BJ (cell line): ENCODE results near the gene ATAD1. TPM values are rescaled to one million over a fixed set of nuclear protein-coding genes. Genes with fewer than 3 reads are reported as not detected.
A peak's percentile ranks its signal among the peaks of the same experiment; 100 is the strongest.
"Not testable (repeated sequence)": the region's sequence is repeated elsewhere in the genome, so short reads cannot be mapped to it uniquely, and the experiment has no call there.

Experiments used
- CTCF ChIA-PET: fragments of 350-600 bp; formaldehyde crosslinking; extraction: SDS; loops from one replicate; lab custom pipeline; 2021; ENCODE audit warnings: antibody characterized with exemption, inconsistent platforms; lab: Yijun Ruan, JAX
- POLR2A ChIA-PET: fragments of 300-600 bp; sonication (Branson Sonifier 250); formaldehyde crosslinking; extraction: SDS; loops from one replicate; lab custom pipeline; 2021; ENCODE audit warnings: antibody characterized with exemption; lab: Charles Lee
- DNase-seq: peaks from one replicate; pipeline ENCODE4 v3.0.0-alpha.2; 2011; ENCODE audit warnings: low read depth
- H3K27me3 ChIP-seq: 2 replicates; pipeline ENCODE4 v1.6.0; 2011; ENCODE audit warnings: low read length; ENCODE audit not compliant: control insufficient read depth, insufficient read depth
- H3K36me3 ChIP-seq: 2 replicates; pipeline ENCODE4 v1.5.1; 2011; ENCODE audit warnings: low read length; ENCODE audit not compliant: control insufficient read depth, insufficient read depth
- H3K4me3 ChIP-seq: 2 replicates; pipeline ENCODE4 v1.5.1; 2011; ENCODE audit warnings: low read depth, mild to moderate bottlenecking, control low read depth, low read length
- polyA plus RNA-seq: library from polyadenylated mRNA; depleted of rRNA; stranded (reverse); fragments of >200 nt; gene quantifications from 2 replicates; pipeline ENCODE4 v1.2.3, GENCODE V29; 2011
- TF ChIP-seq, protein P1 (sequence below): IDR thresholded peaks from 2 replicates; pipeline ENCODE4 v1.5.1; 2011; ENCODE audit warnings: low read depth, mild to moderate bottlenecking, control low read depth, inconsistent platforms, low read length, moderate library complexity; ENCODE audit not compliant: insufficient read depth

The ATAD1 gene
- polyA plus RNA-seq, 1 experiment: 13.7 TPM

DNA sequence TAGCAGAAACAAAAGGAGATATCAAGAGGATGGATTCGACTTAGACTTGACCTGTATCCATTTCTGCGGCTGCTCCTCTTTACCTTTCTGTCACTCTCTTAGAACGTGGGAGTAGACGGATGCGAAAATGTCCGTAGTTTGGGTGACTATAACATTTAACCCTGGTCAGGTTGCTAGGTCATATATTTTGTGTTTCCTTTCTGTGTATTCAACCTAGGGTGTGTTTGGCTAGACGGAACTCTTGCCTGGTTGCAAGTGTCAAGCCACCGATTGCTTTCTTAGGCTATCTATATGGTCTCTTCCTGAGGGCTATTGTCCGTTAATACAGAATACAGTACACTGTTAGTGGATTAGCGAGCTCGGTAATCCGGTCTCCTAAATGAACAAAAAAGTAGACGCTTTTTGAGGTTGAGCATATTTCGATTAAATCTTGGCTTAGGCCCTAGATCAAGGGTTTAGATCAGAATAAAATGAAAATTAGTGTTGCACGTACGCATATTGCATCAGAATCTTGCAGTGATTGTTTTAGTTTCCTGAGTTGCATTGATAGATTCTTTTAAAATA is 46.6 kb upstream of the ATAD1 start:
- H3K27me3 ChIP-seq: no peaks in the 10 kb centered on the region
- POLR2A ChIA-PET: interaction anchor here (1.0 kb wide), 1 partner anchor 288 kb away, joined by 4 read pairs; no protein-coding TSS in a partner anchor
- DNase-seq: no peak
- CTCF ChIA-PET: interaction anchor here (0.8 to 6.3 kb wide), 2 partner anchors 321 to 524 kb away, joined by 3 to 45 read pairs; no protein-coding TSS in a partner anchor
- H3K4me3 ChIP-seq: peak overlapping the region; percentile 84
- TF ChIP-seq, protein P1, sequence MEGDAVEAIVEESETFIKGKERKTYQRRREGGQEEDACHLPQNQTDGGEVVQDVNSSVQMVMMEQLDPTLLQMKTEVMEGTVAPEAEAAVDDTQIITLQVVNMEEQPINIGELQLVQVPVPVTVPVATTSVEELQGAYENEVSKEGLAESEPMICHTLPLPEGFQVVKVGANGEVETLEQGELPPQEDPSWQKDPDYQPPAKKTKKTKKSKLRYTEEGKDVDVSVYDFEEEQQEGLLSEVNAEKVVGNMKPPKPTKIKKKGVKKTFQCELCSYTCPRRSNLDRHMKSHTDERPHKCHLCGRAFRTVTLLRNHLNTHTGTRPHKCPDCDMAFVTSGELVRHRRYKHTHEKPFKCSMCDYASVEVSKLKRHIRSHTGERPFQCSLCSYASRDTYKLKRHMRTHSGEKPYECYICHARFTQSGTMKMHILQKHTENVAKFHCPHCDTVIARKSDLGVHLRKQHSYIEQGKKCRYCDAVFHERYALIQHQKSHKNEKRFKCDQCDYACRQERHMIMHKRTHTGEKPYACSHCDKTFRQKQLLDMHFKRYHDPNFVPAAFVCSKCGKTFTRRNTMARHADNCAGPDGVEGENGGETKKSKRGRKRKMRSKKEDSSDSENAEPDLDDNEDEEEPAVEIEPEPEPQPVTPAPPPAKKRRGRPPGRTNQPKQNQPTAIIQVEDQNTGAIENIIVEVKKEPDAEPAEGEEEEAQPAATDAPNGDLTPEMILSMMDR: no peak
- no peaks in the 10 kb centered on the region for H3K36me3 ChIP-seq

DNA sequence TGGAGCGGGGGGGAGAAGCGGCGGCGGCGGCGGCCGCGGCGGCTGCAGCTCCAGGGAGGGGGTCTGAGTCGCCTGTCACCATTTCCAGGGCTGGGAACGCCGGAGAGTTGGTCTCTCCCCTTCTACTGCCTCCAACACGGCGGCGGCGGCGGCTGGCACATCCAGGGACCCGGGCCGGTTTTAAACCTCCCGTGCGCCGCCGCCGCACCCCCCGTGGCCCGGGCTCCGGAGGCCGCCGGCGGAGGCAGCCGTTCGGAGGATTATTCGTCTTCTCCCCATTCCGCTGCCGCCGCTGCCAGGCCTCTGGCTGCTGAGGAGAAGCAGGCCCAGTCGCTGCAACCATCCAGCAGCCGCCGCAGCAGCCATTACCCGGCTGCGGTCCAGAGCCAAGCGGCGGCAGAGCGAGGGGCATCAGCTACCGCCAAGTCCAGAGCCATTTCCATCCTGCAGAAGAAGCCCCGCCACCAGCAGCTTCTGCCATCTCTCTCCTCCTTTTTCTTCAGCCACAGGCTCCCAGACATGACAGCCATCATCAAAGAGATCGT is 46.0 kb upstream of the ATAD1 start:
- H3K36me3 ChIP-seq, H3K27me3 ChIP-seq, DNase-seq: not testable (repeated sequence)
- peak overlapping the region; percentile 84 for H3K4me3 ChIP-seq
- POLR2A ChIA-PET: interaction anchor here (0.8 kb wide), 1 partner anchor 676 kb away, joined by 3 read pairs; no protein-coding TSS in a partner anchor
- CTCF ChIA-PET: interaction anchor here (0.8 to 6.3 kb wide), 2 partner anchors 320 to 525 kb away, joined by 3 to 45 read pairs; no protein-coding TSS in a partner anchor

DNA sequence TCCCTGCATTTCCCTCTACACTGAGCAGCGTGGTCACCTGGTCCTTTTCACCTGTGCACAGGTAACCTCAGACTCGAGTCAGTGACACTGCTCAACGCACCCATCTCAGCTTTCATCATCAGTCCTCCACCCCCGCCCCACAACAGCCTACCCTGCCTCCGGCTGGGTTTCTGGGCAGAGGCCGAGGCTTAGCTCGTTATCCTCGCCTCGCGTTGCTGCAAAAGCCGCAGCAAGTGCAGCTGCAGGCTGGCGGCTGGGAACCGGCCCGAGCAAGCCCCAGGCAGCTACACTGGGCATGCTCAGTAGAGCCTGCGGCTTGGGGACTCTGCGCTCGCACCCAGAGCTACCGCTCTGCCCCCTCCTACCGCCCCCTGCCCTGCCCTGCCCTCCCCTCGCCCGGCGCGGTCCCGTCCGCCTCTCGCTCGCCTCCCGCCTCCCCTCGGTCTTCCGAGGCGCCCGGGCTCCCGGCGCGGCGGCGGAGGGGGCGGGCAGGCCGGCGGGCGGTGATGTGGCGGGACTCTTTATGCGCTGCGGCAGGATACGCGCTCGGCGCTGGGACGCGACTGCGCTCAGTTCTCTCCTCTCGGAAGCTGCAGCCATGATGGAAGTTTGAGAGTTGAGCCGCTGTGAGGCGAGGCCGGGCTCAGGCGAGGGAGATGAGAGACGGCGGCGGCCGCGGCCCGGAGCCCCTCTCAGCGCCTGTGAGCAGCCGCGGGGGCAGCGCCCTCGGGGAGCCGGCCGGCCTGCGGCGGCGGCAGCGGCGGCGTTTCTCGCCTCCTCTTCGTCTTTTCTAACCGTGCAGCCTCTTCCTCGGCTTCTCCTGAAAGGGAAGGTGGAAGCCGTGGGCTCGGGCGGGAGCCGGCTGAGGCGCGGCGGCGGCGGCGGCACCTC is 45.3 kb upstream of the ATAD1 start, which contains the start of the genes KLLN and PTEN:
TSS of gene KLLN (minus strand) at position 481 of the 891 bp plus-strand sequence. CDS start 1,046 bp downstream, outside the sequence.
TSS of gene PTEN (plus strand) at position 573 of the 891 bp plus-strand sequence. CDS start 845 bp downstream, outside the sequence.
- TF ChIP-seq, protein P1: no peak
- Histone ChIP-seq H3K36me3 (no peaks in the 10 kb centered on the region), H3K27me3 (no peaks in the 10 kb centered on the region), H3K4me3 (peak within 1 kb of the TSS; percentile 84)
- CTCF ChIA-PET: interaction anchor here (0.8 to 6.3 kb wide), 5 partner anchors 13 to 526 kb away, joined by 3 to 45 read pairs (median 6); no protein-coding TSS in a partner anchor
- peak; percentile 45 for DNase-seq
- POLR2A ChIA-PET: interaction anchor here (0.6 to 0.8 kb wide), 2 partner anchors 228 to 677 kb away, joined by 3 read pairs; no protein-coding TSS in a partner anchor

DNA sequence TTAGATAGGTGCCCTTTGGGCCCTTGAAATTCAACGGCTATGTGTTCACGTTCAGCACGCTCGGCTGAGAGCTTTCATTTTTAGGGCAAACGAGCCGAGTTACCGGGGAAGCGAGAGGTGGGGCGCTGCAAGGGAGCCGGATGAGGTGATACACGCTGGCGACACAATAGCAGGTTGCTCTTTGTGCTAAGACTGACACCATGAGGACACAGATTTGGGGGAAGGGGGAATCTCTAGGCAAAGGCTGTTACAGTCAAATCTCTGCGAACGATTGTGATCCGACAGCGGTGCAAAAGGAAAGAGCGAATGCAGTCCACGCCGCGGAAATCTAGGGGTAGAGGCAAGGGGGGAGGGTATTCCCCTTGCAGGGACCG is 44.6 kb upstream of the ATAD1 start:
- POLR2A ChIA-PET: interaction anchor here (0.6 to 1.2 kb wide), 3 partner anchors 11 to 323 kb away, joined by 3 read pairs; no protein-coding TSS in a partner anchor
- H3K27me3 ChIP-seq: no peaks in the 10 kb centered on the region
- DNase-seq: no peak
- H3K4me3 ChIP-seq: peak overlapping the region; percentile 84
- H3K36me3 ChIP-seq: no peaks in the 10 kb centered on the region
- TF ChIP-seq, protein P1: 0 out of 2 replicates have a peak, but pooled peaks have one; percentile 3
- CTCF ChIA-PET: interaction anchor here (1.0 to 6.3 kb wide), 5 partner anchors 12 to 526 kb away, joined by 3 to 45 read pairs (median 6); no protein-coding TSS in a partner anchor

DNA sequence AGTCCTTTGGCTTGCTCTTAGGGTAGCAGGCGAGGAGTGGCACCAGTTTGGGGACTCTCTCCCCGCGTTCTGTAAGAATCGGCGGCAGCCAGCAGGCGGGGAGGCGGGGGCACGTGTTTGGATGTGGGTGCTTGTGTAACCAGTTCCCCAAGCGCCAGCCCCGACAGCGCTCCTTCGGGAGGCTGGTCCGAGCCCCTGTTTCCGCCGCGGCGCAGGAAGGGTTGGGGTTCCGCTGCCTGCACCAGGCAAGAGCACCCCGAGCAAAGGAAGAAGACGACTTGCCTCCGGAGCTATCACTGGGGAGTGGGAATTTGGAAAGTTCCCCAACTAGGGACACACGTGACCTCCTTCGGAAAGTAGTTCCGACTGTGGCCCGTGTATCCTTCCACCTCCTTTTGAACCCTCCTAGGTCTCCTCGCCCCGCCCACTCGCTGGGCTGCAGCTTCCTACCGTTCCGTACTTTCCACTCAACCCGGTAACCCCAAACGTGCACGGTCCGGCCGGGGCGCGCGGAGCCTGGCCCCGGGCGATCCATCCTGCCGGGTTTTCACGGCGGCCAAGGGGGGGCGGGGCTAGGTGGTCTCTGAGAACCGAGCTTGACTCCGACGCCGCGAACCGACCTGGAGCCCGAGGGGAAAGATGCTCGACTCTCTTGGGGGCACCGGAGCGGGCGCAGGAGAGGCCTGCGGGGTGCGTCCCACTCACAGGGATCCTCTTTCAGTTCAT is 44.1 kb upstream of the ATAD1 start:
- peak; percentile 73 for DNase-seq
- ChIA-PET CTCF (interaction anchor here (0.7 to 6.3 kb wide), 11 partner anchors 12 to 693 kb away, joined by 3 to 45 read pairs (median 4); no protein-coding TSS in a partner anchor), POLR2A (interaction anchor here (0.8 to 1.2 kb wide), 3 partner anchors 12 to 327 kb away, joined by 3 to 6 read pairs (median 3); no protein-coding TSS in a partner anchor)
- no peaks in the 10 kb centered on the region for H3K27me3 ChIP-seq
- no peaks in the 10 kb centered on the region for H3K36me3 ChIP-seq
- TF ChIP-seq, protein P1: no peak
- H3K4me3 ChIP-seq: peak overlapping the region; percentile 84
